ENCODE data around the gene TLE1.
"Not testable (repeated sequence)": the region's sequence is repeated elsewhere in the genome, so short reads cannot be mapped to it uniquely, and the experiment has no call there.

TLE1 gene

DNA sequence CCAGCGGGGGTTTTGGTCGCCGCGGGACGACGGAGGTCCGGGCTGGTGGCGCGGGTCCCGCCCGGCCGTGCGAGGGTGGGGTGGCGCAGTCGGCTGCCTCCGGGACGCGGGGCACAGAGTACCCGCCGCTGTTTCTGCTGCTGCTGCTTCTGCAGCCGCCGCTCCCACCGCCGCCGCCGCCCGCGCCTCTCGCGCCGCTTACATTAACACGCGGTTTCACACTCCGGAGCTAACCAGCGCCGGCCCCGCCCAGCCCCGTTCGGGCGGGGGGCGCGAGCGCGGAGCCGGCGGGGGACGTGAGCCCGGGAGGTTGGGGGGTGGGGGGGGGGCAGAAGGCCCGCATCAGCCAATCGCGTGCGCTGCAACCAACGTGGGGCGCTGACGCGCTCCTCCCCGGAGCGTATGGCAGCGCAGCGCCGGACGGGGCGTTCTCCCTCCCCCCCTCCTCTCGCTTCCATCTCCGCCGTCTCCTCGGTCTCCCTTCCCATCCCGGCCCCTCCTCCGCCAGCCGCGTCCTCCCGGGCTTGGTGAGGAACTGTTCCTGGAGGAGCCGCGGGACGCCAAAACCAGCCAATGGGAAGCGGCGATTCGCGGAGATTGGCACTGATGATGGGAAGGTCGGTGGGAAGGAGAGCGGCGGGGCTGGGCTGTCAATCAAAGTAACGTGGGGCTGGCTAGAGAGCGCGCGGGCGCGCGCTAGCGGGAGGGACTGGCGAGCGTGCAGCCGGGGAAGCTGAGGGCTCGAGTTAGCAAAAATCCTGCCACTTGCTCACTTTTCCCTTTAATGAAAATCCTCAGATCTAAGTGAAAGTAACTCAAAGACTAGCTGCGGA is at the start of gene TLE1:
Gene TLE1 (minus strand): TSS at position 205 of the 833 bp plus-strand sequence. CDS start 1,307 bp downstream, outside the sequence.
- peak within 1 kb of the TSS; percentile 100 for H3K4me3 Mint-ChIP-seq
- peak; percentile 89 for ATAC-seq
- no peaks in the 10 kb centered on the region for H3K9me3 Mint-ChIP-seq
- no peaks in the 10 kb centered on the region for H3K27me3 Mint-ChIP-seq
- H3K36me3 Mint-ChIP-seq: peaks cover 5% of the 10 kb centered on the region
- peak within 1 kb of the TSS; percentile 83 for H3K27ac Mint-ChIP-seq
- H3K4me1 Mint-ChIP-seq: peaks cover 25% of the 10 kb centered on the region

DNA sequence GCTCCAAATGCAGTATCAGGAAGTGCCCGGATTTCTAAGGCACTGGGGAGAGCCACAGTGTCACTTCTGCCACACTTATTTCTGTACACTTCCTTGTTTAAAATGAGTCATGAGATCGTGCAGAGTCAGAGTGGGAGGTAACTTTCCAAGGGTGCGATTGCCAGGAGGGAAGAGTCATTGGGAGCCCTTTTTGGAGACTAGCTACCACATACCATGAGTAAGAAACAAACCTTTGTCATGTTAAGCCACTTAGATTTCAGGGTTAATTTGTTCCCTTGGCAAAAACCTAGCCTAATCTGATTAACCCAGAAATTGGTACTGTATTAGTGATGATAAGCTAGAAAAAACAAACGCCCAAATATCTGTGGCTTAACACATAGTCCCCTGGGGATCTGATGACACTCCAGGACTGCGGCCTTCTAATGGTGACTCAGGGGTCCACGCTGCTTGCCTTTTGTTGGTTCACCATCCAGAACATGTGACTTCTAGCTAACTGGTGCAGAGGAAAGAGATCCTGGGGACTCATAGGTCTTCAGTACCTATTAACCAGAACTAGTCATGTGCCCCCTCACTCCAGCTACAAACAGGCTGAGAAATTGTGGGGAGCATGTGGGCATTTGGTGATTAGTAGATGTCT is 48.6 kb upstream of the TLE1 start:
- Mint-ChIP-seq H3K9me3 (peaks cover 7% of the 10 kb centered on the region), H3K36me3 (peaks cover 10% of the 10 kb centered on the region), H3K27me3 (peaks cover 10% of the 10 kb centered on the region), H3K27ac (peak overlapping the region; percentile 85), H3K4me3 (no peak overlapping the region), H3K4me1 (peaks cover 17% of the 10 kb centered on the region)
- peak; percentile 86 for ATAC-seq

DNA sequence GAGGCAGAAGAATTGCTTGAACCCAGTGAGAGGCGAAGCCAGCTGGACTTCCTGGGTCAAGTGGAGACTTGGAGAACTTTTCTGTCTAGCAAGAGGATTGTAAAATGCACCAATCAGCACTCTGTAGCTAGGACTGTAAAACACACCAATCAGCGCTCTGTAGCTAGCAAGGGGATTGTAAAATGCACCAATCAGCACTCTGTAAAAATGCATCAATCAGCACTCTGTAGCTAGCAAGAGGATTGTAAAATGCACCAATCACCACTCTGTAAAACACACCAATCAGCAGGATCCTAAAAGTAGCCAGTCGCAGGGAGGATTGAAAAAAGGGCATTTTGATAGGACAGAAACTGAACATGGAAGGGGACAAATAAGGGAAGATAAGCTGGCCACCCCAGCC is 41.2 kb upstream of the TLE1 start:
- not testable (repeated sequence) for H3K9me3 Mint-ChIP-seq, H3K36me3 Mint-ChIP-seq, H3K4me3 Mint-ChIP-seq, H3K27ac Mint-ChIP-seq, ATAC-seq
- peaks cover 10% of the 10 kb centered on the region for H3K27me3 Mint-ChIP-seq
- H3K4me1 Mint-ChIP-seq: peaks cover 13% of the 10 kb centered on the region

DNA sequence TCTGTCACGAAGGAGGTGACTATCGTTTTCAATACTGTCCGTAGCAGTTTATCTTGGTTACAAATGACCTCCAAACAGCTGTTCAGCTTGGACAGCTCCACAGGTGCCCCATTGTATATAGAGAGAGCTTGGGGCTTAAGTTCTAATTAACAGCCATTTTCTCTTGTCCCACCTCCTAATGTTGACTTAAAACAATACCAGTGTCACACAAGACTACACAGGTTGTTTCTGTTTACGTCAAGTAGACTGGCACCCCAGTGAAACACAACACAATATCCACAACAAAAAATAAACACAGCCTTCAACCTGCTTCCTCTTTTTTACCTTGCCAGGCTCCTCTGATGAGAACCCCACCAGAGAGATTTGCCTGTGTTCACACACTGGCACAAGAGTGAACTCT is 39.8 kb upstream of the TLE1 start:
- Mint-ChIP-seq H3K36me3 (no peaks in the 10 kb centered on the region), H3K4me1 (peaks cover 13% of the 10 kb centered on the region), H3K4me3 (peak overlapping the region; percentile 77), H3K9me3 (no peaks in the 10 kb centered on the region), H3K27ac (peak overlapping the region; percentile 81), H3K27me3 (no peaks in the 10 kb centered on the region)
- ATAC-seq: peak; percentile 88

DNA sequence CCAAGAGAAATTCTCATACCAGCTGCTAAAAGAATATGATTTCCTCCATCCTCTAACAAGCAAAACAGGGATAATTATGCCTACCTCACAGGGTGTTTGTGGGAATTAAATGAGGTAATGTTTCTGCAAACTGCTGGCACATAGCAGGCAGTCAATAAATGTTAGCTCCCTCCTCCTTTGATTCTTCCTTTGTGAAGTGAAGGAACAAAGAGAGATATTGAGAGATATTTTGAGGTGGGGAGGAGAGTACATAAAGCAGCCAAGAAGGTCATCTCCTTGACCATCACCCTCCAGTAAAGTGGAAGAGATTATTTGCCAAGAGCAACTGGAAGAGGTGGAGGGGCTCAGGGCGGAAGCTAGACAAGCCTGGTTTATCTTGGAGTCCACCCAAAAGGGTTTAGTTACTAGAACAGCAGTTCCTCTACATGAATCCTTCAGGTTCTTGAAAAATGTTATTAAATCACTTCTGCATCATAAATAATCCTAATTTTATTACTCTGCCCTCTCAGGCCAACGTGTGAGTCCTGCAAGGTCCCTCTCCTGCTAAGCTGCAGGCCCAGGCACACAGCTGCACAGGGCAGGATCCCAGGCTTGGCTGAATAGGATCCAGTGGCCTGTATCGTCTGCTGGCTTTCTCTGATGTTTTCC is 35.0 kb upstream of the TLE1 start:
- ATAC-seq: no peak
- H3K4me3 Mint-ChIP-seq: no peak overlapping the region
- no peaks in the 10 kb centered on the region for H3K27me3 Mint-ChIP-seq
- H3K4me1 Mint-ChIP-seq: peaks cover 16% of the 10 kb centered on the region
- peak overlapping the region; percentile 4 for H3K27ac Mint-ChIP-seq
- no peaks in the 10 kb centered on the region for H3K36me3 Mint-ChIP-seq
- H3K9me3 Mint-ChIP-seq: peaks cover 2% of the 10 kb centered on the region

DNA sequence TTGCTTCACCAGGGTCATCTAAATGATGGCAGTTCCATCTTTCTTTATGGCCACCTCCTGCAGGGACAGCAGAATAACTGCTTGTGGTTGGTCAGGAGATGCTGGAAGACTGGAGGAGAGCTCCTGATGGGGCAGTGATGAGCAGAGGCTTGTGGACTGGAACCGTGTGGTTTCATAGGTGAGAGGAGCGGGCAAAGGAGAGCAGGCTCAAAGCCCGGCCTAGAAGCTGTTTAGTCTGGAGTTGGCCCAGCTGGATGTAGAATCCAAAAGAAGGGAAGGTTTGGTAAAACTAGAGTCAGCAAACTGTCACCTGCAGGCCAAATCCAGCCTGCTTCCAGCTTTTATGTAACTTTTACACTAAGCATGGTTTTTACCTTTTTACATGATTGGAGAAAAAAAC is 32.9 kb upstream of the TLE1 start:
- Mint-ChIP-seq H3K4me1 (peaks cover 20% of the 10 kb centered on the region), H3K27me3 (no peaks in the 10 kb centered on the region), H3K4me3 (no peak overlapping the region), H3K36me3 (no peaks in the 10 kb centered on the region), H3K9me3 (peaks cover 4% of the 10 kb centered on the region), H3K27ac (no peak overlapping the region)
- no peak for ATAC-seq

DNA sequence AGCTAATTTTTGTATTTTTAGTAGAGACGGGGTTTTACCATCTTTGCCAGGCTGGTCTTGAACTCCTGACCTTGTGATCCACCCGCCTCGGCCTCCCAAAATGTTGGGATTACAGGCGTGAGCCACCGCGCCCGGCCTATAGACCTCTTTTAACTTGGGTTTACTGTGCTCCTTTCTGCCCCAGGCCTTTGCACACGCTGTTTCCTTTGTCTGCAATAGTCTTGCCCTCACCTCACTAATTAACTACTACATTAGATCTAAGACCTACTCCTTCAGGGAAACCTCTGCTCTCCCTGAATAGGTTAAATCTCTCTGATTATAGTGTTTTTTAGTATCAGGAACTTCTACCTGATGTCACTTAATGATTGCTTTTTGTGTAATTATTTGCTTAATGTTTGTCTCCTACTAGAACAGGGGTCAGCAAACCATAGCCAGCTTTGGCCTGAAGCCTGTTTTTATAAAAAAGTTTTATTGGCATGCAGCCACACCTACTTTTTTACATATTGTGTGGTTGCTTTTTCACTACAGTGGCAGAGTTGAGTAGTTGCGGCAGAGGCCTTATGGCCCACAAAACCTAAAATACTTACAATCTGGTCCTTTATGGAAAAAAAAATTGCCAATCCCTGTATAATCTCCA is 31.2 kb upstream of the TLE1 start:
- H3K27me3 Mint-ChIP-seq: no peaks in the 10 kb centered on the region
- no peaks in the 10 kb centered on the region for H3K36me3 Mint-ChIP-seq
- ATAC-seq: no peak
- H3K4me1 Mint-ChIP-seq: peaks cover 20% of the 10 kb centered on the region
- H3K27ac Mint-ChIP-seq: no peak overlapping the region
- peaks cover 4% of the 10 kb centered on the region for H3K9me3 Mint-ChIP-seq
- H3K4me3 Mint-ChIP-seq: no peak overlapping the region

DNA sequence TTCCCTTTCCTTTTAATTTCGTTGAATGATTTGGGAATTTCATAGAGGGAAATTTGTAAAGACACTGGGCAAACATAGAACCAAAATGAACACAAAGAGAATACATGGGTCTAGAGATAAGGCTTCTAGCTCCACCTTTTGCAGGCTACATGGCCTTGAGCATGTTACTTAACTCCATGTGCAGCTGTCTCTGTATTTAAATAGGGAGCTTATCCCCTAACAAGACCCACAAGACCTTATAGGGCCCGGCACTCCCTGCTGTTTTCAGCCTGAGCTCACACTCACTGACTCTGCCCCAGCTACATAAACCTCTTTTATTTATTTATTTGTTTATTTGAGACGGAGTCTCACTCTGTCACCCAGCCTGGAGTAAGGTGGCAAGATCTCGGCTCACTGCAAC is 30.6 kb upstream of the TLE1 start:
- Mint-ChIP-seq H3K4me3 (no peak overlapping the region), H3K36me3 (no peaks in the 10 kb centered on the region), H3K27me3 (no peaks in the 10 kb centered on the region), H3K4me1 (peaks cover 20% of the 10 kb centered on the region), H3K9me3 (peaks cover 4% of the 10 kb centered on the region), H3K27ac (no peak overlapping the region)
- ATAC-seq: no peak

DNA sequence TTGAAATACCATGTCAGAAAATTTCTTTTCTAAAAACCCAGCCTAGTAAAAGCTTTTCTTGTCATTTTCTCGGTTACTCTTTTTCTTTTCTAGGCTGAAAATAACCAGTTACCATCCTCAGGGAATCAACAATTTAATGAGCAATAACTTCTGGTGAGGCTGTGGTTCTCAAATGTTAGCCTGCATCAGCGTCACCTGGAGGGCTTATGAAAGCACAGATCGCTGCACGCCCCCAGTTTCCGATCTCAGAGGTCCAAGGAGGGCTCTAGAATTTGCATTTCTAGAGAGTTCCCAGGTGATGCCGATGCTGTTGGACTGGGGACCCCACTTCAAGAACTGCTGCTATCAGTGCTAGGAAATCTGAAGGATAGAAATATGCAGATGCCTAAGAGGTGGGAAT is 28.9 kb upstream of the TLE1 start:
- no peak overlapping the region for H3K4me3 Mint-ChIP-seq
- H3K9me3 Mint-ChIP-seq: peaks cover 4% of the 10 kb centered on the region
- peak overlapping the region; percentile 59 for H3K27ac Mint-ChIP-seq
- no peaks in the 10 kb centered on the region for H3K36me3 Mint-ChIP-seq
- no peak for ATAC-seq
- H3K4me1 Mint-ChIP-seq: peaks cover 13% of the 10 kb centered on the region
- H3K27me3 Mint-ChIP-seq: no peaks in the 10 kb centered on the region

DNA sequence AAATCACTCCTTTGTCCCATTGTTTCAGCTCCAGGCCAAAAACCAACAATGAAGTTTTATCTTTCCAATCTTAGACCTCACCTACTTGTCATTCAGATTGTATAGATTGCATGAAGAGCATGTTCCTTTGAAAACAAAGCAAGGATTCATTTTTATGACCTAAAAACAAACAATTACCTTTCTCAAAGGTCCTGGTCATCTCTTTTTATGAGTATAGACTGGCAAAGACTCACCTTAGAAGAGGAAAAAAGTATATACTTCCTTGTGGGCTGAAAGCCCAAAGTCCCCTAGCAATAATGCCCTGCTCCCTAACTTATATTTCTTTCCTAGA is 28.4 kb upstream of the TLE1 start:
- Mint-ChIP-seq H3K27me3 (no peaks in the 10 kb centered on the region), H3K9me3 (peaks cover 4% of the 10 kb centered on the region), H3K27ac (peak overlapping the region; percentile 59), H3K36me3 (no peaks in the 10 kb centered on the region), H3K4me1 (peaks cover 13% of the 10 kb centered on the region), H3K4me3 (no peak overlapping the region)
- no peak for ATAC-seq

DNA sequence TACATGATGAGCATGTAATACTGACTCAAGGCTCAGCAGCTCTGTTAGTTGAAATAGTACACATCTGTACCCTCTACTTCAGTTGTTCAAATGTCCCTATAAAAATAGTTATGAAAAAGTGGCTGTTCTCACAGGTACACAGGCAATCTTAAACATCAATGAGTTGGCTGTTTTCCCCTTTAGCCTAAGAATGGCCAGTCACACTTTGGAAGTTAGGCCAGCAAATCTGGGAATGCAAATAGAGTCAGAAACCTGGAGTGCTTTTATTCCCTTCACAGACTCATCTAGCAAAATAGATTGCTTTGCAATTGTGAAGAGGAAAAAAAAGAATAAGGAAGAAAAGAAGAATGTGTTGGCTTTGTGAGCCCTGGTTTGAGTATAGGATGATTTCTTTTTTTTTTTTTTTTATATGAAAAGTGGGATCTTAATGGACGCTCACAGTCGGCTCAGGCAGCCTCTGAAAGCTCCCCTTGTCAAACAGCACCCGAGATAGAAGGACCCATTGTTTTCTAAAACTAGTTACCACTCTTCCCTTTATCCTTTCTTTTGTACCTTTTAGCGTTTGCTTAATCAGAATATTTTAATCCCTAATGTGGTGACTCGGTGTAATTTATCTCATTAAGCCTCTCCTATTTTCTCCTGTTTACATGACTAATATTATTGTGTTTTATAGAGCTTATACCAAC is 27.9 kb upstream of the TLE1 start:
- Mint-ChIP-seq H3K27me3 (no peaks in the 10 kb centered on the region), H3K27ac (peak overlapping the region; percentile 59), H3K36me3 (no peaks in the 10 kb centered on the region), H3K4me3 (no peak overlapping the region), H3K4me1 (peaks cover 13% of the 10 kb centered on the region), H3K9me3 (peaks cover 4% of the 10 kb centered on the region)
- no peak for ATAC-seq

DNA sequence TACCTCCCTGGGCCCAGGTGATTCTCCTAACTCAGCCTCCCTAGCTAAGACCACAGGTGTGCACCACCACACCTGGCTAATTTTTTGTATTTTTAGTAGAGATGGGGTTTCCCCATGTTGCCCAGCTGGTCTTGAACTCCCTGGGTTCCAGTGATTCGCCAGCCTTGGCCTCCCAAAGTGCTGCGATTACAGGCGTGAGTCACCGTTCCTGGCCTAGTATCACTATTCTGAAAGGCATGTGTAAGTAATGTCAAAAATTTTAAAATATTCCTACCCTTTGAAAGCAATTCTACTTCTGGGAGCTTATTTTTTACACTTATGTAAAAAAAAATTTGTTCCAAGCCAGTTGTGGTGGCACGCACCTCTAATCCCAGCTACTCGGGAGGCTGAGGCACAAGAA is 27.1 kb upstream of the TLE1 start:
- no peak overlapping the region for H3K4me3 Mint-ChIP-seq
- H3K4me1 Mint-ChIP-seq: peaks cover 13% of the 10 kb centered on the region
- H3K27ac Mint-ChIP-seq: no peak overlapping the region
- peaks cover 6% of the 10 kb centered on the region for H3K36me3 Mint-ChIP-seq
- H3K27me3 Mint-ChIP-seq: no peaks in the 10 kb centered on the region
- peaks cover 4% of the 10 kb centered on the region for H3K9me3 Mint-ChIP-seq
- ATAC-seq: no peak

DNA sequence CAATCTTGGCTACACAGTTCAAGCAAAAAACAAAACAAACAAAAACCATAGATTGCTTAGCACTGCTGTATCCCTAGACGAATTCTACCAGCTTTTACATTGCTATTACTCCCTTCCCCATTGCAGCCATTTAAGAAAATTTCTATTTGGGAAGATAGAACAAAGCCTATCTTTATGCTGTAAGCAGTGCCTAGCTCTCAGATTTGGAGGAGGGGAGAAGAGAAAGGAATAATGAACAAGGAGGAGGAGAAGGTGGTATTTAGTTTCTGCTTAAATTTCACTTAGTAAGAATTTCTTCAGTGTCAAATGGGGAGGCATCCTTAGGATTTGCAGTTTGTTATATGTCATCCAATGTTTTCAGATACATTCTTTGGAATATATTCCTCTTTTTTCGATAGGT is 16.2 kb upstream of the TLE1 start:
- no peak for ATAC-seq
- Mint-ChIP-seq H3K9me3 (no peaks in the 10 kb centered on the region), H3K27me3 (no peaks in the 10 kb centered on the region), H3K4me3 (no peak overlapping the region), H3K4me1 (no peaks in the 10 kb centered on the region), H3K27ac (no peak overlapping the region), H3K36me3 (no peaks in the 10 kb centered on the region)

DNA sequence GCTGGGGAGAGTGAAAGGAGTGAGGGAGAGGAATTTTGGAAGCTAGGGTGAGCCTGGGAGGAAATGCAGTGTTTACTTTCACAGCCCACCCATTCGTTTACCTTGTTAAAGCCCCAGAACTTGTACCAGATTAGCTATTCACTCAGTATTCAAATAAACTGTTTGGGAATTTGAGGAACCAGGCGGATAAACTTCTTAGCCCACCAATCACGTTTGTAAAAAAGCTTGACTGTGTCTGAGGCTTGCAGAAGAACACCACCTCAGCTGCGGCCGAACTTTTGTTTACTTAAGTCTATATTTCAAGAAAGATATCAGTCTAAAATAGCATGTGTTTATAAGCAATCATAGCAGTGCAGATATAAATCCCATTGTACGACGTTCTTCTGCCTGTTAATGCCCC is 5.2 kb upstream of the TLE1 start:
- Mint-ChIP-seq H3K27ac (no peak overlapping the region), H3K4me3 (no peak overlapping the region), H3K27me3 (no peaks in the 10 kb centered on the region), H3K9me3 (no peaks in the 10 kb centered on the region), H3K4me1 (peaks cover 13% of the 10 kb centered on the region), H3K36me3 (no peaks in the 10 kb centered on the region)
- ATAC-seq: no peak
